Measurements from ENCODE around the gene LGR4. TPM values are rescaled to one million over a fixed set of nuclear protein-coding genes. Genes with fewer than 3 reads are reported as not detected.

Gene LGR4
- total and polyA plus RNA-seq, 9 of the 15 experiments (the other 6 are each of a cell fraction or from before 2014, with no cell fraction given), result 0.94 to 10.1 (median 5.8) TPM

- in situ Hi-C loops (cut with MboI) (no loop called here), intact Hi-C loops (cut with micrococcal nuclease) (no loop called here)
- POLR2A ChIA-PET, result no interaction called here
- DNase-seq (ENCODE audit: extremely low read depth in 1 of 4, low spot score in 3 of 4) (no peak), ATAC-seq (no peak), FAIRE-seq (no peak)
- peaks cover 0 to 8% of the 10 kb centered on the region in 2 experiments; a peak in 2 of 5 replicates for H3K4me1 ChIP-seq (replicated peaks in 1 of 2; ENCODE audit: control insufficient read depth in 2 of 2, insufficient read depth in 2 of 2, low read length in 2 of 2)
- no peaks in the 10 kb centered on the region for H3K9me1 ChIP-seq (ENCODE audit: control insufficient read depth, insufficient read depth, low read length)
- no peak overlapping the region for H3K9ac ChIP-seq (ENCODE audit: insufficient read depth in 1 of 2, low read depth in 2 of 2, low read length in 2 of 2)
- peaks cover 2% of the 10 kb centered on the region; the same call in 1 of the 3 replicates for H3K79me2 ChIP-seq (ENCODE audit: control insufficient read depth, insufficient read depth, low read length)
- no peaks in the 10 kb centered on the region for H3K36me3 ChIP-seq (ENCODE audit: control insufficient read depth, insufficient read depth, low read length)
- CTCF ChIA-PET (ENCODE audit: low intra/inter-chr PET ratio), result no interaction called here
- no peak overlapping the region for H2AFZ ChIP-seq (ENCODE audit: low read depth, low read length)
- no peaks in the 10 kb centered on the region for H3K9me3 ChIP-seq (replicated peaks; ENCODE audit: control insufficient read depth, insufficient read depth, low read depth, low read length)
- H3K27ac ChIP-seq (ENCODE audit: extremely low read depth, low read depth, low read length), result no peak overlapping the region
- no peaks in the 10 kb centered on the region for H3K27me3 ChIP-seq (ENCODE audit: control insufficient read depth in 2 of 2, insufficient read depth in 2 of 2, low read length in 2 of 2)
- 54% methylated on average over 4 of the region's 4 CpGs for WGBS (ENCODE audit: insufficient coverage, low coverage, missing lambda C conversion rate)
- H4K20me1 ChIP-seq (replicated peaks; ENCODE audit: control insufficient read depth, insufficient read depth, low read length), result no peaks in the 10 kb centered on the region
- TF ChIP-seq CXXC5 (CRISPR knock-in tag; IDR thresholded peaks at IDR 0.05) (no peak), PHF20 (IDR thresholded peaks at IDR 0.05; ENCODE audit: partially characterized antibody) (no peak), HDAC1 (IDR thresholded peaks at IDR 0.05) (no peak), LARP7 (IDR thresholded peaks at IDR 0.05) (no peak), E2F8 (IDR thresholded peaks at IDR 0.05; ENCODE audit: low read depth, partially characterized antibody) (no peak), ZNF174 (CRISPR knock-in tag; IDR thresholded peaks at IDR 0.05) (no peak), CBX1 (IDR thresholded peaks at IDR 0.05; ENCODE audit: low read depth) (no peak), NEUROD1 (IDR thresholded peaks at IDR 0.05; ENCODE audit: borderline replicate concordance, low read depth, low read length, partially characterized antibody) (no peak), ZNF347 (CRISPR knock-in tag; IDR thresholded peaks at IDR 0.05; ENCODE audit: low read depth) (no peak), ZBTB26 (CRISPR knock-in tag; IDR thresholded peaks at IDR 0.05) (no peak), TAF1 (IDR thresholded peaks at IDR 0.05; ENCODE audit: control insufficient read depth, extremely low read depth, insufficient read depth, low read length, severe bottlenecking) (no peak), ZNF133 (CRISPR knock-in tag; IDR thresholded peaks at IDR 0.05) (no peak), NFYB (IDR thresholded peaks at IDR 0.05; ENCODE audit: extremely low read depth, insufficient read length) (no peak), ZBED1 (IDR thresholded peaks at IDR 0.05) (no peak), ETV5 (CRISPR knock-in tag; IDR thresholded peaks at IDR 0.05; ENCODE audit: low read depth) (no peak), ZKSCAN8 (CRISPR knock-in tag; IDR thresholded peaks at IDR 0.05) (no peak)
- no peak overlapping the region for H3K4me2 ChIP-seq (ENCODE audit: insufficient read depth, low read length)
- no TSS peak for BruUV-seq (replicated peaks)
- no peak overlapping the region for H3K4me3 ChIP-seq
Observed at GRCh38 chr11:27443227-27443626, 29.4 kb downstream of the LGR4 start.
